Naive thymus-derived CD4-positive, alpha-beta T cell (primary cell): ENCODE data around the gene PPP1CA. TPM values are rescaled to one million over a fixed set of nuclear protein-coding genes. Genes with fewer than 3 reads are reported as not detected.
A peak's percentile ranks its signal among the peaks of the same experiment; 100 is the strongest.

ENCODE experiments used
- ATAC-seq: fragments of 150-1000 bp; cut with Tn5 transposase; 2 replicates; pipeline ENCODE4 v1.10.0; 2021; ENCODE audit warnings: mild to moderate bottlenecking, moderate library complexity
- CTCF ChIA-PET: fragments of 350-600 bp; sonication (Branson Sonifier 250); formaldehyde crosslinking; loops from one replicate; lab custom pipeline; 2021; ENCODE audit warnings: antibody characterized with exemption; lab: Charles Lee
- POLR2A ChIA-PET: fragments of 350-600 bp; sonication (Branson Sonifier 250); formaldehyde crosslinking; loops from one replicate; lab custom pipeline; 2021; ENCODE audit warnings: antibody characterized with exemption, inconsistent platforms; lab: Charles Lee
- DNase-seq, 9 donors: peaks; one replicate each; pipeline versions ENCODE4 v3.0.0 to v3.0.0-alpha.2; 2020 to 2022; ENCODE audit warnings: mixed read lengths in 1 of 9
- H3K27ac ChIP-seq: one replicate; pipeline ENCODE4 v1.7.0; 2013; ENCODE audit warnings: mild to moderate bottlenecking, low read depth, low read length, moderate library complexity
- H3K27me3 ChIP-seq, 2 donors: one replicate each; pipeline ENCODE4 v1.7.0; 2013; ENCODE audit warnings: low read length in 2 of 2, mild to moderate bottlenecking in 2 of 2, moderate library complexity in 2 of 2; ENCODE audit not compliant: control insufficient read depth in 2 of 2, insufficient read depth in 2 of 2
- H3K36me3 ChIP-seq, 3 experiments: 1 replicate in 2 of 3; 2 replicates in 1 of 3; pipeline ENCODE4 v1.7.0; 2013; ENCODE audit warnings: low read length in 3 of 3, mild to moderate bottlenecking in 3 of 3, moderate library complexity in 1 of 3; ENCODE audit not compliant: insufficient read depth in 3 of 3, control insufficient read depth in 2 of 3
- H3K4me1 ChIP-seq, 2 donors: one replicate each; pipeline ENCODE4 v1.7.0; 2013; ENCODE audit warnings: low read length in 2 of 2, mild to moderate bottlenecking in 2 of 2, moderate library complexity in 1 of 2; ENCODE audit not compliant: control insufficient read depth in 2 of 2, insufficient read depth in 2 of 2
- H3K4me3 ChIP-seq: 2 replicates; pipeline ENCODE4 v1.7.0; 2013; ENCODE audit warnings: mild to moderate bottlenecking, low read length
- H3K9me3 ChIP-seq, 3 experiments: 1 replicate in 2 of 3; 2 replicates in 1 of 3; pipeline ENCODE4 v1.7.0; 2013; ENCODE audit warnings: low read length in 3 of 3; ENCODE audit not compliant: control insufficient read depth in 2 of 3
- H3K27ac Mint-ChIP-seq, 9 donors: one replicate each; pipeline ENCODE4 v1.8.0; 2020 to 2022; ENCODE audit warnings: mixed read lengths in 9 of 9, mild to moderate bottlenecking in 8 of 9, moderate library complexity in 5 of 9, inconsistent platforms in 2 of 9
- H3K27me3 Mint-ChIP-seq, 5 donors: one replicate each; pipeline ENCODE4 v1.8.0; 2021 to 2022; ENCODE audit warnings: mixed read lengths in 5 of 5, mild to moderate bottlenecking in 1 of 5
- H3K36me3 Mint-ChIP-seq, 5 donors: one replicate each; pipeline ENCODE4 v1.8.0; 2020 to 2022; ENCODE audit warnings: mixed read lengths in 5 of 5, mild to moderate bottlenecking in 3 of 5, inconsistent platforms in 1 of 5
- H3K4me1 Mint-ChIP-seq, 7 donors: one replicate each; pipeline ENCODE4 v1.8.0; 2020 to 2022; ENCODE audit warnings: mixed read lengths in 7 of 7, mild to moderate bottlenecking in 3 of 7, inconsistent platforms in 1 of 7
- H3K4me3 Mint-ChIP-seq, 10 donors: one replicate each; pipeline ENCODE4 v1.8.0; 2020 to 2022; ENCODE audit warnings: mild to moderate bottlenecking in 10 of 10, mixed read lengths in 10 of 10, moderate library complexity in 6 of 10, inconsistent platforms in 2 of 10
- H3K9me3 Mint-ChIP-seq, 11 donors: one replicate each; pipeline ENCODE4 v1.8.0; 2020 to 2022; ENCODE audit warnings: mixed read lengths in 11 of 11, mild to moderate bottlenecking in 4 of 11, inconsistent platforms in 1 of 11, moderate library complexity in 1 of 11
- intact Hi-C, 2 donors: fragments of 100-400 bp; cut with micrococcal nuclease; formaldehyde crosslinking; loops; one replicate each; pipeline ENCODE4 v1.15.1; 2023
- polyA plus RNA-seq, 2 donors: library from polyadenylated mRNA; unstranded; fragments of 300-500 nt; fragmentation: Illumina TruSeq; gene quantifications; one replicate each; pipeline ENCODE4 v1.2.3, GENCODE V29; 2021
- total RNA-seq, 6 experiments: library from RNA in 5 of 6; stranded (reverse) in 5 of 6; gene quantifications; 1 replicate in 5 of 6; 2 replicates in 1 of 6; pipeline ENCODE4 v1.2.3 and lab custom pipeline; 2021 to 2026

PPP1CA gene
- total and polyA plus RNA-seq, 7 experiments from 2014 or later, result 83.0 to 363 (median 150) TPM

DNA sequence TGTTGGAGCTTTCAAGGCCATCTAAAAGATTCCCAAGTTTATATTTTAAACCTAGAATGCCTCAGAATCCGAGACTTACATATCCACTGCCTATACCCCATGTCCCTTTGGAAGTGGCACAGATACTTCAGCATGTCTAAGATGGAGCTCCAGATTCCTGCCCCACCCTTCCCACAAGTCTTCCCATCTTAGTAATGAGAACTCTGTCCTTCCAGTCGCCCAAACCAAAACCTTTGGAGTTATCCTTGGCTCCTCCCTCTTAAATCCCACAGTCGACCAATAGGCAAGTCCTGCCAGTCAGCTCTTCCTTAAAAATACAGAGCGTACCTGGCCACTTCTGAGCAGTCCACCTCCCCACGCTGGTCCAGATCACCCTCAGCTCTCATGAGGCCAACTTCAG is 52.6 kb downstream of the PPP1CA start:
- peak overlapping the region; percentile 37 for H3K27ac ChIP-seq
- ChIA-PET POLR2A (interaction anchor here (1.0 to 17.2 kb wide), 6 partner anchors 11 to 58 kb away, joined by 3 to 272 read pairs (median 4); partner anchors contain the start of gene CLCF1), CTCF (interaction anchor here (0.7 to 16.9 kb wide), 5 partner anchors 18 to 737 kb away, joined by 3 to 495 read pairs (median 4); partner anchors contain the start of gene CLCF1)
- Mint-ChIP-seq H3K4me3 (peak overlapping the region in 2 of 10 donors; percentile 10 to 16), H3K4me1 (peaks cover 39 to 80% (median 70%) of the 10 kb centered on the region in 7 donors), H3K27ac (peak overlapping the region in 8 of 9 donors; percentile 5 to 90 (median 79)), H3K27me3 (no peaks in the 10 kb centered on the region), H3K9me3 (peaks cover 0 to 4% (median 0%) of the 10 kb centered on the region in 11 donors), H3K36me3 (no peaks in the 10 kb centered on the region)
- H3K4me3 ChIP-seq, result no peak overlapping the region
- peaks cover 24 to 52% of the 10 kb centered on the region in 2 donors for H3K4me1 ChIP-seq
- no peak for DNase-seq
- intact Hi-C loops, result no loop called here
- H3K9me3 ChIP-seq, result no peaks in the 10 kb centered on the region
- no peaks in the 10 kb centered on the region for H3K27me3 ChIP-seq
- H3K36me3 ChIP-seq, result peaks cover 0 to 3% (median 0%) of the 10 kb centered on the region in 3 experiments
- no peak for ATAC-seq

Other genes with a start within 250 kb of the PPP1CA start
- gene GRK2, start 135.4 kb downstream of the PPP1CA start, total RNA-seq, result 100 to 1,000 TPM; 305 to 399 (median 322) TPM
- 10 to 100 TPM; 18.5 to 38.0 TPM for gene GRK2, start 135.4 kb downstream of the PPP1CA start, polyA plus RNA-seq
- gene ANKRD13D, start 112.6 kb downstream of the PPP1CA start, total RNA-seq, result 100 to 1,000 TPM; 161 to 286 (median 191) TPM
- gene ANKRD13D, start 112.6 kb downstream of the PPP1CA start, polyA plus RNA-seq, result 10 to 100 TPM in 1 of 2 donors, 1 to 10 TPM in 1; 6.3 to 19.5 TPM
- 10 to 100 TPM in 4 of 5 experiments, 1 to 10 TPM in 1; 8.8 to 23.8 (median 15.0) TPM for gene SSH3, start 98.3 kb downstream of the PPP1CA start, total RNA-seq
- gene SSH3, start 98.3 kb downstream of the PPP1CA start, polyA plus RNA-seq, result 1 to 10 TPM; 1.1 to 4.9 TPM
- 100 to 1,000 TPM in 1 of 5 experiments, 10 to 100 TPM in 4; 59.9 to 104 (median 76.1) TPM for gene POLD4, start 48.3 kb downstream of the PPP1CA start, total RNA-seq
- 100 to 1,000 TPM in 1 of 2 donors, 10 to 100 TPM in 1; 98.9 to 116 TPM for gene POLD4, start 48.3 kb downstream of the PPP1CA start, polyA plus RNA-seq
- gene CLCF1, start 28.3 kb downstream of the PPP1CA start, total RNA-seq, result 1 to 10 TPM in 2 of 5 experiments, under 1 TPM in 3; 0.32 to 7.8 (median 0.70) TPM
- gene CLCF1, start 28.3 kb downstream of the PPP1CA start, polyA plus RNA-seq, result not detected
- 10 to 100 TPM; 25.6 to 48.0 (median 45.0) TPM for gene RAD9A, start 9.9 kb downstream of the PPP1CA start, total RNA-seq
- 1 to 10 TPM; 6.3 to 7.2 TPM for gene RAD9A, start 9.9 kb downstream of the PPP1CA start, polyA plus RNA-seq
- 100 to 1,000 TPM; 243 to 425 (median 346) TPM for gene TBC1D10C, start 2.2 kb upstream of the PPP1CA start, total RNA-seq
- 100 to 1,000 TPM; 225 to 366 TPM for gene TBC1D10C, start 2.2 kb upstream of the PPP1CA start, polyA plus RNA-seq
- 10 to 100 TPM in 2 of 5 experiments, 1 to 10 TPM in 2, under 1 TPM in 1; 0.53 to 14.2 (median 5.1) TPM for gene CARNS1, start 13.8 kb upstream of the PPP1CA start, total RNA-seq
- 1 to 10 TPM in 1 of 2 donors, under 1 TPM in 1; 0.97 to 1.4 TPM for gene CARNS1, start 13.8 kb upstream of the PPP1CA start, polyA plus RNA-seq
- 10 to 100 TPM; 61.9 to 83.9 (median 77.7) TPM for gene RPS6KB2, start 26.6 kb upstream of the PPP1CA start, total RNA-seq
- 10 to 100 TPM; 45.2 to 46.6 TPM for gene RPS6KB2, start 26.6 kb upstream of the PPP1CA start, polyA plus RNA-seq
- 100 to 1,000 TPM; 134 to 357 (median 194) TPM for gene PTPRCAP, start 35.8 kb upstream of the PPP1CA start, total RNA-seq
- 100 to 1,000 TPM; 498 to 670 TPM for gene PTPRCAP, start 35.8 kb upstream of the PPP1CA start, polyA plus RNA-seq
- gene CORO1B, start 41.6 kb upstream of the PPP1CA start, total RNA-seq, result 100 to 1,000 TPM in 1 of 5 experiments, 10 to 100 TPM in 4; 15.6 to 311 (median 28.5) TPM
- gene CORO1B, start 41.6 kb upstream of the PPP1CA start, polyA plus RNA-seq, result 10 to 100 TPM; 21.3 to 40.8 TPM
- gene GPR152, start 50.9 kb upstream of the PPP1CA start, total RNA-seq, result not detected
- 1 to 10 TPM; 1.4 to 1.5 TPM for gene GPR152, start 50.9 kb upstream of the PPP1CA start, polyA plus RNA-seq
- gene CABP4, start 53.5 kb upstream of the PPP1CA start, total RNA-seq, result 10 to 100 TPM in 2 of 5 experiments, 1 to 10 TPM in 3; 2.5 to 17.1 (median 3.4) TPM
- 1 to 10 TPM; 1.2 to 2.3 TPM for gene CABP4, start 53.5 kb upstream of the PPP1CA start, polyA plus RNA-seq
- 10 to 100 TPM; 52.4 to 94.6 (median 70.6) TPM for gene TMEM134, start 67.4 kb upstream of the PPP1CA start, total RNA-seq
- gene TMEM134, start 67.4 kb upstream of the PPP1CA start, polyA plus RNA-seq, result 100 to 1,000 TPM; 131 to 143 TPM
- 100 to 1,000 TPM; 107 to 156 (median 137) TPM for gene AIP, start 81.2 kb upstream of the PPP1CA start, total RNA-seq
- 100 to 1,000 TPM; 137 to 205 TPM for gene AIP, start 81.2 kb upstream of the PPP1CA start, polyA plus RNA-seq
- 100 to 1,000 TPM in 3 of 5 experiments, 10 to 100 TPM in 2; 78.9 to 133 (median 112) TPM for gene PITPNM1, start 103.5 kb upstream of the PPP1CA start, total RNA-seq
- 10 to 100 TPM in 1 of 2 donors, 1 to 10 TPM in 1; 9.5 to 30.8 TPM for gene PITPNM1, start 103.5 kb upstream of the PPP1CA start, polyA plus RNA-seq
- 100 to 1,000 TPM in 1 of 5 experiments, 10 to 100 TPM in 4; 31.0 to 168 (median 61.9) TPM for gene CDK2AP2, start 106.3 kb upstream of the PPP1CA start, total RNA-seq
- 10 to 100 TPM; 64.5 to 94.3 TPM for gene CDK2AP2, start 106.3 kb upstream of the PPP1CA start, polyA plus RNA-seq
- gene CABP2, start 121.6 kb upstream of the PPP1CA start, total RNA-seq, result not detected
- not detected for gene CABP2, start 121.6 kb upstream of the PPP1CA start, polyA plus RNA-seq
- gene GSTP1, start 182.0 kb upstream of the PPP1CA start, total RNA-seq, result 100 to 1,000 TPM in 4 of 5 experiments, 10 to 100 TPM in 1; 77.2 to 265 (median 139) TPM
- 100 to 1,000 TPM; 190 to 202 TPM for gene GSTP1, start 182.0 kb upstream of the PPP1CA start, polyA plus RNA-seq
- 100 to 1,000 TPM; 198 to 253 (median 212) TPM for gene NDUFV1, start 205.1 kb upstream of the PPP1CA start, total RNA-seq
- 100 to 1,000 TPM; 111 to 113 TPM for gene NDUFV1, start 205.1 kb upstream of the PPP1CA start, polyA plus RNA-seq
- gene NUDT8, start 228.1 kb upstream of the PPP1CA start, total RNA-seq, result 10 to 100 TPM in 1 of 5 experiments, 1 to 10 TPM in 4; 3.1 to 10.4 (median 4.0) TPM
- 1 to 10 TPM; 3.3 to 3.7 TPM for gene NUDT8, start 228.1 kb upstream of the PPP1CA start, polyA plus RNA-seq
- gene TBX10, start 237.9 kb upstream of the PPP1CA start, total RNA-seq, result not detected
- gene TBX10, start 237.9 kb upstream of the PPP1CA start, polyA plus RNA-seq, result not detected
- under 1 TPM in 3 of 5 experiments, not detected in 2; 0.29 to 0.49 (median 0.42) TPM for gene ACY3, start 248.9 kb upstream of the PPP1CA start, total RNA-seq
- gene ACY3, start 248.9 kb upstream of the PPP1CA start, polyA plus RNA-seq, result under 1 TPM in 1 of 2 donors, not detected in 1; 0.57 TPM